H9 (cell line): ENCODE measurements around the gene CNNM3. TPM values are rescaled to one million over a fixed set of nuclear protein-coding genes. Genes with fewer than 3 reads are reported as not detected.

Experiments
- DNase-seq: peaks from one replicate; pipeline ENCODE4 v3.0.0-alpha.2; 2017
- H2AFZ ChIP-seq: one replicate; pipeline ENCODE4 v1.6.1; 2013; ENCODE audit warnings: mild to moderate bottlenecking, low read length, control low read depth, moderate library complexity
- H2AK5ac ChIP-seq: 2 replicates; pipeline ENCODE4 v1.6.1; 2013; ENCODE audit warnings: low read length, control low read depth, mixed read lengths; ENCODE audit not compliant: insufficient read length
- H2BK120ac ChIP-seq: one replicate; pipeline ENCODE4 v1.6.1; 2013; ENCODE audit warnings: low read depth, mild to moderate bottlenecking, low read length, control low read depth, inconsistent platforms; ENCODE audit not compliant: poor library complexity, severe bottlenecking
- H2BK12ac ChIP-seq: 2 replicates; pipeline ENCODE4 v1.6.1; 2013; ENCODE audit warnings: low read length, control low read depth, mixed read lengths, low read depth; ENCODE audit not compliant: insufficient read length
- H2BK15ac ChIP-seq: 2 replicates; pipeline ENCODE4 v1.6.1; 2013; ENCODE audit warnings: low read depth, low read length, control low read depth
- H2BK20ac ChIP-seq: one replicate; pipeline ENCODE4 v1.6.1; 2013; ENCODE audit warnings: low read depth, mild to moderate bottlenecking, low read length, control low read depth, inconsistent platforms; ENCODE audit not compliant: poor library complexity, severe bottlenecking
- H2BK5ac ChIP-seq: 2 replicates; pipeline ENCODE4 v1.6.1; 2013; ENCODE audit warnings: low read length, control low read depth, mixed read lengths; ENCODE audit not compliant: insufficient read length
- H3K14ac ChIP-seq: 2 replicates; pipeline ENCODE4 v1.6.1; 2013; ENCODE audit warnings: low read length, control low read depth; ENCODE audit not compliant: insufficient read depth
- H3K18ac ChIP-seq: 2 replicates; pipeline ENCODE4 v1.6.1; 2013; ENCODE audit warnings: low read depth, mild to moderate bottlenecking, mixed read lengths, low read length, control low read depth; ENCODE audit not compliant: insufficient read length
- H3K23ac ChIP-seq: 2 replicates; pipeline ENCODE4 v1.6.1; 2013; ENCODE audit warnings: low read length, control low read depth, mixed read lengths, low read depth; ENCODE audit not compliant: insufficient read length
- H3K23me2 ChIP-seq: 2 replicates; pipeline ENCODE4 v1.6.1; 2013; ENCODE audit warnings: low read depth, mild to moderate bottlenecking, mixed read lengths, low read length, control low read depth; ENCODE audit not compliant: insufficient read length, poor library complexity, severe bottlenecking
- H3K27ac ChIP-seq: 2 replicates; pipeline ENCODE4 v1.5.1; 2013; ENCODE audit warnings: low read length, control low read depth, mixed read lengths, low read depth; ENCODE audit not compliant: insufficient read length
- H3K27me3 ChIP-seq: 2 replicates; pipeline ENCODE4 v1.6.1; 2013; ENCODE audit warnings: low read length, control low read depth, inconsistent platforms; ENCODE audit not compliant: insufficient read depth
- H3K4ac ChIP-seq: 2 replicates; pipeline ENCODE4 v1.6.1; 2013; ENCODE audit warnings: low read depth, mild to moderate bottlenecking, control low read depth, inconsistent platforms, low read length, moderate library complexity
- H3K4me1 ChIP-seq: 2 replicates; pipeline ENCODE4 v1.6.1; 2013; ENCODE audit warnings: low read length, control low read depth, inconsistent platforms; ENCODE audit not compliant: insufficient read depth
- H3K4me2 ChIP-seq: 2 replicates; pipeline ENCODE4 v1.6.1; 2013; ENCODE audit warnings: low read length, control low read depth, mixed read lengths; ENCODE audit not compliant: insufficient read length, insufficient read depth
- H3K56ac ChIP-seq: 2 replicates; pipeline ENCODE4 v1.6.1; 2013; ENCODE audit warnings: low read depth, mild to moderate bottlenecking, mixed read lengths, low read length, control low read depth; ENCODE audit not compliant: insufficient read length
- H3K79me1 ChIP-seq: 2 replicates; pipeline ENCODE4 v1.6.1; 2013; ENCODE audit warnings: low read depth, mild to moderate bottlenecking, moderate library complexity, low read length, control low read depth, inconsistent platforms; ENCODE audit not compliant: insufficient read depth, poor library complexity, severe bottlenecking
- H3K79me2 ChIP-seq: 2 replicates; pipeline ENCODE4 v1.6.1; 2013; ENCODE audit warnings: low read length, control low read depth, inconsistent platforms; ENCODE audit not compliant: insufficient read depth
- H3K9ac ChIP-seq: 2 replicates; pipeline ENCODE4 v1.6.1; 2013; ENCODE audit warnings: low read length, control low read depth, mixed read lengths; ENCODE audit not compliant: insufficient read length; ENCODE audit errors: extremely low read depth
- H3K9me3 ChIP-seq: one replicate; pipeline ENCODE4 v1.6.1; 2013; ENCODE audit warnings: low read depth, low read length, inconsistent platforms; ENCODE audit not compliant: control insufficient read depth
- H3T11ph ChIP-seq: one replicate; pipeline ENCODE4 v1.6.1; 2013; ENCODE audit warnings: mild to moderate bottlenecking, low read length, control low read depth, inconsistent platforms
- H4K20me1 ChIP-seq: one replicate; pipeline ENCODE4 v1.6.1; 2013; ENCODE audit not compliant: control insufficient read depth, insufficient read length, insufficient read depth
- H4K5ac ChIP-seq: 2 replicates; pipeline ENCODE4 v1.6.1; 2013; ENCODE audit warnings: low read depth, mild to moderate bottlenecking, mixed read lengths, low read length, control low read depth; ENCODE audit not compliant: insufficient read length
- H4K8ac ChIP-seq: replicated peaks from 2 replicates; pipeline ENCODE4 v1.6.1; 2013; ENCODE audit warnings: low read length, control low read depth, mixed read lengths, low read depth; ENCODE audit not compliant: insufficient read length
- H4K91ac ChIP-seq: 2 replicates; pipeline ENCODE4 v1.6.1; 2013; ENCODE audit warnings: low read depth, mild to moderate bottlenecking, moderate library complexity, mixed read lengths, low read length, control low read depth; ENCODE audit not compliant: insufficient read length
- H3K27ac Mint-ChIP-seq, 3 experiments: 2 replicates in 2 of 3; 3 replicates in 1 of 3; pipeline ENCODE4 v1.8.0; 2020 to 2021; ENCODE audit warnings: mixed read lengths in 3 of 3, mild to moderate bottlenecking in 1 of 3, moderate library complexity in 1 of 3
- H3K27me3 Mint-ChIP-seq: 2 replicates; pipeline ENCODE4 v1.8.0; 2021; ENCODE audit warnings: low read depth, mild to moderate bottlenecking, moderate library complexity, mixed read lengths
- H3K36me3 Mint-ChIP-seq, 3 experiments: 2 replicates in 2 of 3; 3 replicates in 1 of 3; pipeline ENCODE4 v1.8.0; 2020 to 2021; ENCODE audit warnings: low read depth in 3 of 3, mixed read lengths in 3 of 3; ENCODE audit not compliant: insufficient read depth in 1 of 3
- H3K4me1 Mint-ChIP-seq, 2 experiments: 2 replicates each; pipeline ENCODE4 v1.8.0; 2020; ENCODE audit warnings: mixed read lengths in 2 of 2
- H3K4me3 Mint-ChIP-seq, 2 experiments: 2 replicates in 1 of 2; 3 replicates in 1 of 2; pipeline ENCODE4 v1.8.0; 2020 to 2021; ENCODE audit warnings: mild to moderate bottlenecking in 2 of 2, mixed read lengths in 2 of 2, moderate library complexity in 1 of 2
- H3K9me3 Mint-ChIP-seq, 2 experiments: 2 replicates in 1 of 2; 3 replicates in 1 of 2; pipeline ENCODE4 v1.8.0; 2020; ENCODE audit warnings: mild to moderate bottlenecking in 2 of 2, mixed read lengths in 2 of 2, moderate library complexity in 1 of 2
- WGBS: extraction: QIAGEN DNeasy Blood & Tissue Kit; methylation state at CpG from one replicate; pipeline ENCODE4 v1.1.7; 2013; ENCODE audit warnings: missing lambda C conversion rate, low lambda C conversion rate, mixed read lengths; ENCODE audit not compliant: insufficient read length; ENCODE audit errors: extremely low coverage; 5-methylcytosine and 5-hydroxymethylcytosine counted together
- total RNA-seq: library from RNA; stranded (reverse); gene quantifications from 2 replicates; pipeline ENCODE4 v1.2.1, GENCODE V29; 2021
- TF ChIP-seq, protein P1 (sequence below): fragments of 200-600 bp; sonication (generic); conservative IDR thresholded peaks from 3 replicates; pipeline ENCODE4 v1.8.0; 2021; ENCODE audit warnings: antibody characterized with exemption, mild to moderate bottlenecking

Gene CNNM3
- total RNA-seq, 1 experiment from 2014 or later, result 25.0 TPM

DNA sequence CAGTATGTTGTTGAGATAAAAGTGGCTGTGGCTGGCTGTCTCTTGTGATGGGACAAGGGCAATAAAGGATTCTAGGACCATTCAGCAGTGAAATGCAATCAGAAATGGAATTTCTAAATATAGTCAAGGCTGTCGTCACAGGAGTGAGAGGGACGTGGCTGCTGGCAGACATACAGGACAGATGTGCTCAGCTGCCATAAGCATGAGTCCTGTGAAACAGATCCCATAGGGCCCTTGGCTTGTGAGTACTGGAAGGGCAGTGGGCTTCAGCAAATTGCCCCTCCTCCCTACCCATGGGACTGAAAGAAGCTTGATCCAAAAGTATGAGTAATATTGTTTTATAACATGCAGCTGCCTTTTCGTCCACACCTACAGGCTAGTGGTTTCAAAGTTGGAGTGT is 4.2 kb upstream of the CNNM3 start:
- Histone ChIP-seq H3K27me3 (no peaks in the 10 kb centered on the region), H3K23me2 (peaks cover 4% of the 10 kb centered on the region), H4K20me1 (no peaks in the 10 kb centered on the region), H2BK20ac (no peak overlapping the region), H3K14ac (no peak overlapping the region), H2BK15ac (no peak overlapping the region), H4K91ac (no peak overlapping the region), H3K18ac (no peak overlapping the region), H3K4me2 (no peak overlapping the region), H3K9ac (no peak overlapping the region), H3K4ac (no peak overlapping the region), H2AFZ (no peak overlapping the region), H3K9me3 (no peaks in the 10 kb centered on the region), H4K5ac (no peak overlapping the region), H3K4me1 (no peaks in the 10 kb centered on the region), H3K27ac (no peak overlapping the region), H3K56ac (no peak overlapping the region), H2BK12ac (no peak overlapping the region), H4K8ac (no peak overlapping the region), H2BK120ac (no peak overlapping the region), H2BK5ac (no peak overlapping the region), H3K23ac (no peak overlapping the region), H2AK5ac (no peak overlapping the region), H3T11ph (no peak overlapping the region), H3K79me1 (no peaks in the 10 kb centered on the region), H3K79me2 (no peaks in the 10 kb centered on the region)
- no peak for DNase-seq
- no CpG with 5 or more reads among the region's 3 CpGs for WGBS
- Mint-ChIP-seq H3K9me3 (no peaks in the 10 kb centered on the region), H3K4me1 (peaks cover 6 to 7% of the 10 kb centered on the region in 2 experiments), H3K36me3 (peaks cover 3 to 7% (median 4%) of the 10 kb centered on the region in 3 experiments; a peak in 5 of 7 replicates), H3K27me3 (no peaks in the 10 kb centered on the region; the same call in 1 of the 2 replicates), H3K4me3 (no peak overlapping the region), H3K27ac (no peak overlapping the region)
- TF ChIP-seq, protein P1, sequence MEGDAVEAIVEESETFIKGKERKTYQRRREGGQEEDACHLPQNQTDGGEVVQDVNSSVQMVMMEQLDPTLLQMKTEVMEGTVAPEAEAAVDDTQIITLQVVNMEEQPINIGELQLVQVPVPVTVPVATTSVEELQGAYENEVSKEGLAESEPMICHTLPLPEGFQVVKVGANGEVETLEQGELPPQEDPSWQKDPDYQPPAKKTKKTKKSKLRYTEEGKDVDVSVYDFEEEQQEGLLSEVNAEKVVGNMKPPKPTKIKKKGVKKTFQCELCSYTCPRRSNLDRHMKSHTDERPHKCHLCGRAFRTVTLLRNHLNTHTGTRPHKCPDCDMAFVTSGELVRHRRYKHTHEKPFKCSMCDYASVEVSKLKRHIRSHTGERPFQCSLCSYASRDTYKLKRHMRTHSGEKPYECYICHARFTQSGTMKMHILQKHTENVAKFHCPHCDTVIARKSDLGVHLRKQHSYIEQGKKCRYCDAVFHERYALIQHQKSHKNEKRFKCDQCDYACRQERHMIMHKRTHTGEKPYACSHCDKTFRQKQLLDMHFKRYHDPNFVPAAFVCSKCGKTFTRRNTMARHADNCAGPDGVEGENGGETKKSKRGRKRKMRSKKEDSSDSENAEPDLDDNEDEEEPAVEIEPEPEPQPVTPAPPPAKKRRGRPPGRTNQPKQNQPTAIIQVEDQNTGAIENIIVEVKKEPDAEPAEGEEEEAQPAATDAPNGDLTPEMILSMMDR, result no peak
